ENCODE results near the gene CASZ1.

- no peak for TF ChIP-seq CTCF (IDR thresholded peaks at IDR 0.05 in 8 of 11, conservative IDR thresholded peaks at IDR 0.05 in 3 of 11)
- no peak for TF ChIP-seq POLR2AphosphoS5 (IDR thresholded peaks at IDR 0.05)
- no peak for TF ChIP-seq POLR2A (IDR thresholded peaks at IDR 0.05)
These were observed 79.0 kb downstream of the CASZ1 start for GRCh38 chr1:10717296-10718082.

All from spleen (tissue), 7 donors.